Measurements from ENCODE around the gene CTNNA2.

- TF ChIP-seq CTCF (IDR thresholded peaks at IDR 0.05) (no peak), POLR2A (IDR thresholded peaks at IDR 0.05) (no peak)
Observed at GRCh38 chr2:79580175-79580574, 67.3 kb downstream of the CTNNA2 start.

Measured in right lobe of liver (tissue), 4 donors.